Mesothelial cell of epicardium (in vitro differentiated cells): ENCODE data around the gene DMD. TPM values are rescaled to one million over a fixed set of nuclear protein-coding genes. Genes with fewer than 3 reads are reported as not detected.

ENCODE experiments used
- DNase-seq, 2 experiments: peaks; one replicate each; pipeline ENCODE4 v3.0.0; 2021; ENCODE audit warnings: low spot score in 2 of 2; ENCODE audit not compliant: unreplicated experiment in 2 of 2
- H3K27ac Mint-ChIP-seq: 2 replicates; pipeline ENCODE4 v1.8.0; 2021; ENCODE audit warnings: mixed read lengths
- H3K27me3 Mint-ChIP-seq: 2 replicates; pipeline ENCODE4 v1.8.0; 2021; ENCODE audit warnings: low read depth, mixed read lengths
- H3K36me3 Mint-ChIP-seq: 2 replicates; pipeline ENCODE4 v1.8.0; 2021; ENCODE audit warnings: mixed read lengths
- H3K4me1 Mint-ChIP-seq: 2 replicates; pipeline ENCODE4 v1.8.0; 2021; ENCODE audit warnings: mixed read lengths
- H3K4me3 Mint-ChIP-seq: 2 replicates; pipeline ENCODE4 v1.8.0; 2021; ENCODE audit warnings: mild to moderate bottlenecking, moderate library complexity, mixed read lengths
- H3K9me3 Mint-ChIP-seq: 2 replicates; pipeline ENCODE4 v1.8.0; 2021; ENCODE audit warnings: mixed read lengths
- CTCF ChIP-seq: fragments of 200-600 bp; sonication (generic); IDR thresholded peaks from one replicate; pipeline ENCODE4 v1.5.0; 2021; ENCODE audit warnings: antibody characterized with exemption; ENCODE audit not compliant: unreplicated experiment
- total RNA-seq: library from RNA; stranded (reverse); gene quantifications from 3 replicates; pipeline ENCODE4 v1.2.1, GENCODE V29; 2021

The DMD gene
- total RNA-seq, 1 donor from 2014 or later: 79.4 TPM

- H3K9me3 Mint-ChIP-seq: peaks cover 26% of the 10 kb centered on the region
Measured at GRCh38 chrX:31433856-31434255, 1777.5 kb downstream of the DMD start.

GRCh38 chrX:31429915-31430314, 1781.4 kb downstream of the DMD start:
- H3K4me3 Mint-ChIP-seq: no peak overlapping the region
- H3K36me3 Mint-ChIP-seq: peaks cover 3% of the 10 kb centered on the region
- no peaks in the 10 kb centered on the region for H3K27me3 Mint-ChIP-seq
- TF ChIP-seq CTCF: no peak
- H3K27ac Mint-ChIP-seq: no peak overlapping the region
- DNase-seq: no peak
- H3K4me1 Mint-ChIP-seq: peaks cover 4% of the 10 kb centered on the region
- H3K9me3 Mint-ChIP-seq: peaks cover 47% of the 10 kb centered on the region

More at GRCh38 chrX:31433856-31434255, 1777.5 kb downstream of the DMD start:
- Mint-ChIP-seq H3K36me3 (no peaks in the 10 kb centered on the region), H3K4me3 (no peak overlapping the region), H3K4me1 (peaks cover 4% of the 10 kb centered on the region), H3K27ac (no peak overlapping the region), H3K27me3 (no peaks in the 10 kb centered on the region)
- no peak for DNase-seq
- no peak for TF ChIP-seq CTCF

GRCh38 chrX:31423609-31424189, 1787.7 kb downstream of the DMD start:
- Mint-ChIP-seq H3K4me3 (no peak overlapping the region), H3K27ac (no peak overlapping the region), H3K36me3 (peaks cover 3% of the 10 kb centered on the region), H3K4me1 (peaks cover 9% of the 10 kb centered on the region), H3K27me3 (no peaks in the 10 kb centered on the region), H3K9me3 (peaks cover 58% of the 10 kb centered on the region)
- DNase-seq: peak; percentile 23 to 40
- TF ChIP-seq CTCF: no peak

- no peak overlapping the region for H3K4me3 Mint-ChIP-seq
- no peak overlapping the region for H3K27ac Mint-ChIP-seq
- no peak for DNase-seq
- H3K4me1 Mint-ChIP-seq: peaks cover 13% of the 10 kb centered on the region
- H3K36me3 Mint-ChIP-seq: no peaks in the 10 kb centered on the region
- peaks cover 48% of the 10 kb centered on the region for H3K9me3 Mint-ChIP-seq
- no peak for TF ChIP-seq CTCF
- no peaks in the 10 kb centered on the region for H3K27me3 Mint-ChIP-seq
Measured at GRCh38 chrX:31421441-31421840, 1789.9 kb downstream of the DMD start.

- Mint-ChIP-seq H3K9me3 (peaks cover 41% of the 10 kb centered on the region), H3K36me3 (no peaks in the 10 kb centered on the region), H3K27me3 (no peaks in the 10 kb centered on the region), H3K4me1 (peaks cover 11% of the 10 kb centered on the region), H3K27ac (no peak overlapping the region), H3K4me3 (no peak overlapping the region)
- TF ChIP-seq CTCF: no peak
- no peak for DNase-seq
Measured at GRCh38 chrX:31420711-31421151, 1790.6 kb downstream of the DMD start.
